ENCODE measurements around the gene HAPSTR1. TPM values are rescaled to one million over a fixed set of nuclear protein-coding genes. Genes with fewer than 3 reads are reported as not detected.
A peak's percentile ranks its signal among the peaks of the same experiment; 100 is the strongest.
"Not testable (repeated sequence)": the region's sequence is repeated elsewhere in the genome, so short reads cannot be mapped to it uniquely, and the experiment has no call there.

HAPSTR1 gene
- total and polyA plus RNA-seq, 2 experiments from 2014 or later: 26.5 to 60.0 TPM

DNA sequence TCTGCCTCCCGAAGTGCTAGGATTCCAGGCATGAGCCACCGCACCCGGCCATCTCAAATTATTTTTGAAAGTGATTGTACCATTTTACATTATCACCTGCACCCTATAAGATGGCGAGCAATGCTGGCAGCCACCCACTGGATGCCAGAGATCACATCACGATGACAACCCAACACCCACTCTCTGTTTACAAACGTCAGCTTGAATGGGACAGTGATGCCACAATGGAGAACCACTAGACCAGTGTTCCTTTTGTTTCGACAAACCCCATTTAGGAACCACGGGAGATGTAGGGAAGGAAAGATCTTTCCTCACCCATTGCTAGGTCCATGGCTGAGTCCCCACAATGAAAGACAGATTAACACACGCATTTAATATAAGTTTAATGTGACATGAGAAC, 20.1 kb upstream of the HAPSTR1 start:
- Histone ChIP-seq H3K9me3 (ENCODE audit: low read depth) (no peaks in the 10 kb centered on the region), H3K27me3 (no peaks in the 10 kb centered on the region), H3K36me3 (no peaks in the 10 kb centered on the region), H3K27ac (no peak overlapping the region), H3K4me3 (no peak overlapping the region), H3K4me1 (ENCODE audit: low read depth) (peaks cover 6% of the 10 kb centered on the region)
- TF ChIP-seq, protein P1, sequence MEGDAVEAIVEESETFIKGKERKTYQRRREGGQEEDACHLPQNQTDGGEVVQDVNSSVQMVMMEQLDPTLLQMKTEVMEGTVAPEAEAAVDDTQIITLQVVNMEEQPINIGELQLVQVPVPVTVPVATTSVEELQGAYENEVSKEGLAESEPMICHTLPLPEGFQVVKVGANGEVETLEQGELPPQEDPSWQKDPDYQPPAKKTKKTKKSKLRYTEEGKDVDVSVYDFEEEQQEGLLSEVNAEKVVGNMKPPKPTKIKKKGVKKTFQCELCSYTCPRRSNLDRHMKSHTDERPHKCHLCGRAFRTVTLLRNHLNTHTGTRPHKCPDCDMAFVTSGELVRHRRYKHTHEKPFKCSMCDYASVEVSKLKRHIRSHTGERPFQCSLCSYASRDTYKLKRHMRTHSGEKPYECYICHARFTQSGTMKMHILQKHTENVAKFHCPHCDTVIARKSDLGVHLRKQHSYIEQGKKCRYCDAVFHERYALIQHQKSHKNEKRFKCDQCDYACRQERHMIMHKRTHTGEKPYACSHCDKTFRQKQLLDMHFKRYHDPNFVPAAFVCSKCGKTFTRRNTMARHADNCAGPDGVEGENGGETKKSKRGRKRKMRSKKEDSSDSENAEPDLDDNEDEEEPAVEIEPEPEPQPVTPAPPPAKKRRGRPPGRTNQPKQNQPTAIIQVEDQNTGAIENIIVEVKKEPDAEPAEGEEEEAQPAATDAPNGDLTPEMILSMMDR (IDR thresholded peaks at IDR 0.05; ENCODE audit: low read depth, low read length): no peak
- no peak for DNase-seq (ENCODE audit: low read depth in 1 of 2, low spot score in 1 of 2)

DNA sequence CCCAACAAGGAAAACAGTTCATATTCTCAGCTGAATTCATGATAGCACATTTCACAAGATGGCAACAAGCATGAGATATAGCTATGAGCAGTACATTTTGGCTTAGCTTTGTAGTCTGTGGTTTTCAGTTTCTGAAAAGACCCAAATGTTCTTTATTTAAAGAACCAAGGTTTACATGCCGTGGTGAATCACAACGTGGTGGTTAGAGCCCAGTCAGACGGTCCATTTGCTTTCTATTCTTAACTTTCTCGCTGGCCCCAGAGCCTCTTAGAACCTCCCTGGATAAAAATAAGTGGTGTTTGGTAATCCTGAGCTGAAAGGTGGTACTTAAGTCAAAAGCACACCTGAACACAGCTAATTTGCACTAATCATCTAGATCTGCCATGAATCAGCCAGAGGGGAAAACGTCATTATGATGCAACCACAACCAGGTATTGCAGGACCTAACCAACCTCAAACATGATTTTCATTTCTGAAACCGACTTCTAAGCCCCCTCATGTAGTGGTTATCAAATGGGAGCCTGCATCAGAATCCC, 18.6 kb upstream of the HAPSTR1 start:
- Histone ChIP-seq H3K27ac (no peak overlapping the region), H3K4me3 (no peak overlapping the region), H3K9me3 (ENCODE audit: low read depth) (no peaks in the 10 kb centered on the region), H3K27me3 (no peaks in the 10 kb centered on the region), H3K36me3 (no peaks in the 10 kb centered on the region), H3K4me1 (ENCODE audit: low read depth) (peaks cover 6% of the 10 kb centered on the region)
- DNase-seq (ENCODE audit: low read depth in 1 of 2, low spot score in 1 of 2): peak in 1 of 2 donors; percentile 81
- TF ChIP-seq, protein P1 (IDR thresholded peaks at IDR 0.05; ENCODE audit: low read depth, low read length): no peak

DNA sequence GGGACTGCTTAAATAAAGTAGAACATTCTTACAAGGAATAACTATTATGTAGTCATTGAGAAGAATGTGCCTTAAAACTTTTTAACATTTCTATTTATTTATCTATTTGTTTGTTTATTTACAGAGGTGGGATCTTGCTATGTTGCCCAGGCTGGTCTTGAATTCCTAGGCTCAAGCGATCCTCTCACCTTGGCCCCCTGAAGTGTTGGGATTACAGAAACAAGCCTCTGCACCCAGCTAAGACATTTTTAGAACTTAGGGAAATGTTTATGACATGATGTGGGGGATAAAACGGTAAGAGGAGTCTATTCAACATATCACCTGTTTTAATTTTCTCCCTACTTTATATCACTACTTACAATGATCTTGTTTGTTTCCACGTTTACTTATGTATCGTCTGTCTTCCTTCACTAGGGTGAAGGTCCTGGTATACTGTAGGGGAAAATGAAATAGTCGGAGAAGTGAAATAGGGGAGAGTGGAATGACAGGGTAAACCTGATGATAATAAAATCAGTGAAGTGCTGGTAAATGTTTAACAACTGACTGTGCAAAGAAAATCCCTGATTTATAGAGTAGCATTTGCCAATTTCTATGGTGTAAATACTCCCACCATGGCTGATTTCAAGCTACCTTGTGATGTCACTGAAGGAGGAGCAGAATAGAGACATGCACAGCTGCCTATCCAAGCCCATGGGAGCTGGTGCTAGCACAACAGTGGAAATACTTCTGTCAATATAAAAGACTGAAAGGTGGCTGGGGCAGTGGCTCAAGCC, 16.0 kb upstream of the HAPSTR1 start:
- no peak for DNase-seq (ENCODE audit: low read depth in 1 of 2, low spot score in 1 of 2)
- Histone ChIP-seq H3K9me3 (ENCODE audit: low read depth) (no peaks in the 10 kb centered on the region), H3K4me3 (no peak overlapping the region), H3K27ac (no peak overlapping the region), H3K27me3 (no peaks in the 10 kb centered on the region), H3K36me3 (no peaks in the 10 kb centered on the region), H3K4me1 (ENCODE audit: low read depth) (peaks cover 6% of the 10 kb centered on the region)
- TF ChIP-seq, protein P1 (IDR thresholded peaks at IDR 0.05; ENCODE audit: low read depth, low read length): no peak

DNA sequence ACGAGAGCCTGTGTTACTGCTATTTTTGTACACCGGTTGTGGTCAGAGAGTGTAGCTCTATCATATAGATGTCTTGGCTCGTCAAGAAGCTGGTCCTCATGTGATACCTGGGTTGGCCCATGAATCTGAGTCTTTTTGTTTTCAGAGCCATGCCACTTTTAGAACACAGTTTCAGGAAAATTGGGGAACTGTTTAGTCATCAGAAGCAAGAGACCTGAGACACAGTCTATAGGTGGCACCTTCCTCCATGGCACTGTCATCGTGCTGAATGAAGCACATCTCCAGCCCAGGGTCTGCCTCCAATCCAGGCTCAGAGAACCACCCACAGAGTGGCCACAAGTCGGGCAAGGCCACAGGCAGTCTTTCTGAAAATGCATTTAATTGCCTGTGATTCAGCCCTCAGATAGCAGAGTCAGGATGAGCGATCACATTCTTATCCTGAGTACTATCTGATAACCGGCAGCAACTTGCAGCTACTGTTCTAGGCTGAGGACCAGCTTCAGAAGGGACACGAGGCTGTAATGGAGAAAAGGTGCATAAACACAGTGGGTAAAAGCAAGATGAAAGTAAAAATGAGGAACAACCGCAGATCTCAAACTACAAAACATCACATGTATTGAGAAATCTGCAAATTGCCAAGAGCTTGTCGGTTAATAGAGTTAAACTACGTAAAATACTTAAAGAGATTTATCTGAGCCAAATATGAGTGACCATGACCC, 14.2 kb upstream of the HAPSTR1 start:
- no peaks in the 10 kb centered on the region for H3K36me3 ChIP-seq
- TF ChIP-seq, protein P1 (IDR thresholded peaks at IDR 0.05; ENCODE audit: low read depth, low read length): no peak
- peaks cover 6% of the 10 kb centered on the region for H3K4me1 ChIP-seq (ENCODE audit: low read depth)
- no peak overlapping the region for H3K4me3 ChIP-seq
- no peaks in the 10 kb centered on the region for H3K27me3 ChIP-seq
- no peaks in the 10 kb centered on the region for H3K9me3 ChIP-seq (ENCODE audit: low read depth)
- no peak overlapping the region for H3K27ac ChIP-seq
- DNase-seq (ENCODE audit: low read depth in 1 of 2, low spot score in 1 of 2): no peak

DNA sequence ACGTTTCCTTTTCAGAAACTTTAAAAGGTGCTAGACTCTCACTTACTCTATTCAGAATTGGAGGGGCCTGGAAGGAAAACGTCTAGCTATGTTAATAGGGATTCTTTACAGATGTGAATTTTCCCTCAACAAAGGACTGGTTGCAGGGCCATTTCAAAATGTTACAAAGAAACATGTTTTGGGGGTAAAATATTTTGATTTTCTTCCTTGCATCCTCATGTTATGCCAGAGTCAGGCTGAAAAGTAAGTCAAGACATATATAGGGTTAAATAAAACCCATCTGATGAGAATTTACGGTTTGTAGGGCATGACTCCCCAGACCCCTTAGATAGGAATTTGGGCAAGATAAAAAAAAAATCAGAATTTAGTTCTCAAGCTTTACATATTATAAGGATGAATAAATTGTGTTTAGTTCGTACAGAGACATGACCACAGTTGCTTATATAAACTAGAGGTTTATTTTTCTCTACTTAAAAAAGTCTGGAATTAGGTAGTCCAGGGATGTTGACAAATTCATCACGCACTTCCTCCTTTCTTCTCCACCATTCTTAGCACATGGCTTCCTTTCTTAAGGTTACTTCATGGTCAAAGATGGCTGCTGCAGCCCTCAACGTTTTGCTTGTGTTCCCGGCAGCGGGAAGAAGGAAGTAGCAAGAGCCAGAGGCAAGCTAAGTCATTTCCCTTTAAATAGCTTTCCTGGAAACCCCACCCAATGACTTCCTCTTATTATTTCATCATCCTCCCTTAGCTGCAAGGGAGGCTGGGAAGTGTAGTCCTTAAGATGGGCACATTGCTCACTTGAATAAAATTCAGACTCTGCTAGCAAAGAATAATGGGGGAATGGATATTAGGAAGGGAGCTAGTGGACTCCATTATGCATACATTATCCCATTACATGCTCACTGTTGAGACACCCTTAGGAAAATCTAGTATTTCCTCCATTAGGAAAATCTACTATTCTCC, 12.7 kb upstream of the HAPSTR1 start:
- not testable (repeated sequence) for H3K36me3 ChIP-seq; H3K27ac ChIP-seq; H3K4me3 ChIP-seq; H3K9me3 ChIP-seq (ENCODE audit: low read depth); H3K27me3 ChIP-seq; H3K4me1 ChIP-seq (ENCODE audit: low read depth)
- DNase-seq (ENCODE audit: low read depth in 1 of 2, low spot score in 1 of 2): peak in 1 of 2 donors; percentile 89

Measured in cardiac muscle cell (in vitro differentiated cells and primary cell).